Choroid plexus epithelial cell (primary cell): ENCODE data around the gene RBM34.

Source experiments
- DNase-seq: peaks from one replicate; pipeline ENCODE4 v3.0.0-alpha.2; 2010; ENCODE audit warnings: low read depth
- H3K4me3 ChIP-seq: 2 replicates; pipeline ENCODE4 v1.5.1; 2011; ENCODE audit warnings: low read depth, mild to moderate bottlenecking, control low read depth, low read length, moderate library complexity
- TF ChIP-seq, protein P1 (sequence below): conservative IDR thresholded peaks from 2 replicates; pipeline ENCODE4 v1.5.1; 2011; ENCODE audit warnings: low read depth, mild to moderate bottlenecking, control low read depth, inconsistent platforms, low read length, moderate library complexity

Gene RBM34

DNA sequence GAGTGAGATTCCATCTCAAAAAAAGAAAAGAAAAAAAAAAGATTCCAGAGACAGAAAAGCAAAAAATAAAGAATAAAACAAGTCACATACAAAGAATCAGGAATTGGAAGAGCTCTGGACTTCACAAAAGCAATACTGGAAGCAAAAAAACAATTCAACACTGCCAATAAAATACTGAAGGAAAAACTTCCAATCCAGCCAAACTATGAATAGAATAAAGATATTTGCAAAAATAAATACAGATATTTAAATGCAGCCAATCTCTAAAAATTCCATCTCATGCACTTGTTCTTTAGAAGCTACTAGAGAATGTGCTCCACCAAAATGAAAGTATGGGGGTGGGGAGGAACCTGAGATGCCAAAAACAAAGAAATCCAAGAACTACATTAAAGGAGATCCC, 29.4 kb upstream of the RBM34 start:
- H3K4me3 ChIP-seq, result no peak overlapping the region
- TF ChIP-seq, protein P1, sequence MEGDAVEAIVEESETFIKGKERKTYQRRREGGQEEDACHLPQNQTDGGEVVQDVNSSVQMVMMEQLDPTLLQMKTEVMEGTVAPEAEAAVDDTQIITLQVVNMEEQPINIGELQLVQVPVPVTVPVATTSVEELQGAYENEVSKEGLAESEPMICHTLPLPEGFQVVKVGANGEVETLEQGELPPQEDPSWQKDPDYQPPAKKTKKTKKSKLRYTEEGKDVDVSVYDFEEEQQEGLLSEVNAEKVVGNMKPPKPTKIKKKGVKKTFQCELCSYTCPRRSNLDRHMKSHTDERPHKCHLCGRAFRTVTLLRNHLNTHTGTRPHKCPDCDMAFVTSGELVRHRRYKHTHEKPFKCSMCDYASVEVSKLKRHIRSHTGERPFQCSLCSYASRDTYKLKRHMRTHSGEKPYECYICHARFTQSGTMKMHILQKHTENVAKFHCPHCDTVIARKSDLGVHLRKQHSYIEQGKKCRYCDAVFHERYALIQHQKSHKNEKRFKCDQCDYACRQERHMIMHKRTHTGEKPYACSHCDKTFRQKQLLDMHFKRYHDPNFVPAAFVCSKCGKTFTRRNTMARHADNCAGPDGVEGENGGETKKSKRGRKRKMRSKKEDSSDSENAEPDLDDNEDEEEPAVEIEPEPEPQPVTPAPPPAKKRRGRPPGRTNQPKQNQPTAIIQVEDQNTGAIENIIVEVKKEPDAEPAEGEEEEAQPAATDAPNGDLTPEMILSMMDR, result no peak
- DNase-seq, result no peak

GRCh38 chr1:235187316-235187715, 26.3 kb upstream of the RBM34 start:
- TF ChIP-seq, protein P1, result no peak
- no peak for DNase-seq
- H3K4me3 ChIP-seq, result no peak overlapping the region

DNA sequence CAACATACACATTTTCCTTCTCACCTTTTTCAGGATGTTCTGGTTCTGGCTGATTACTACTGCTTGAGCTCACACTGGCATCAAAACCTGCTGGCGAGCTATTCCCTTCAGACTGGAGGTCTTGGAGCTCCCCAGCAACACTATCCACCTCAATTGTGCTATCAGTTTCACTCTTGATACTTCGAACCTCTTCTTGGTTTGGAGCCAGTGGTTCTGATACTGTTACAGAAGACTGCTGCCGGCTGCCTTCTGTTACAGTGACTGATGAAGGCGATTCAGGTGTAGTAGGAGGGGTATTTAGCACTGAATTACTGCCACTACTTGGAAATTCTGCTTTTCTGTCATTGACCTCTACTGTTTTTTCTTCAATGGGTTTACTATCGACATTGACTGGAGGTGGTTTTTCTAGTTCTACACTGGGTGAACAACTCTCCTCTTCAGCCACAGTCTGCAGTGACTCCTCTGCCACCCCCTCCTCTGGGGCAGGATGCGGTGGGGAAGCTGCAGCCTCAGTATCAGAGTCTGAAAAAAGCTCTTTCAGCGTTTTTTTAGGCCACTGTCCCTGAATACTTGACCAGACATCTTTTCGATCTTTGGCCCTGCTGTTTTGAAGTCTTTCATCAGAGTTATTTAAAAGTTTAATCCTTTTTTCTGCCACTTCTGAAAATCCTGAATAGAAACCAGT, 20.7 kb upstream of the RBM34 start:
- H3K4me3 ChIP-seq, result no peak overlapping the region
- no peak for DNase-seq
- TF ChIP-seq, protein P1, result no peak

- no peak overlapping the region for H3K4me3 ChIP-seq
- no peak for DNase-seq
- TF ChIP-seq, protein P1, result no peak
Measured at GRCh38 chr1:235180916-235181460, 19.9 kb upstream of the RBM34 start.

- TF ChIP-seq, protein P1, result no peak
- no peak overlapping the region for H3K4me3 ChIP-seq
Measured at GRCh38 chr1:235176486-235176885, 15.4 kb upstream of the RBM34 start.

DNA sequence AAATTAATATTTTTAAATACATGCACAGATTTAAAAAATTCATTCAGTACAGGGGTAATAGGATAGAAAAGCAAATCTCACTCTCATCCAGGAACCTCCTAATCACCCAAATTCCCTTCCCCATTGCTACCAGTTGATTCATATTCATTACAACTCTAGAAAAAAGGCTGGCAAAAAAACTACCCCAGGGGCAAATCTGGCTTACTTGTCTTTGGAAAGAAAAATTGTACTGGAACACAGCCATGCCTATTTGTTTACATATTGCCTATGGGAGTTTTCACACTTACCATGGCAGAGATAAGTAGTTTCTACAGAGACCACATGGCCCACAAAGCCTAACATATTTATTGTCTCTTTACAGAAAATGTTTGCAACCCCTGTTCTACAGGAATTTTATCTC, 8.9 kb upstream of the RBM34 start:
- TF ChIP-seq, protein P1, result no peak
- no peak for DNase-seq
- no peak overlapping the region for H3K4me3 ChIP-seq

More at GRCh38 chr1:235176486-235176885, 15.4 kb upstream of the RBM34 start:
- DNase-seq, result no peak

DNA sequence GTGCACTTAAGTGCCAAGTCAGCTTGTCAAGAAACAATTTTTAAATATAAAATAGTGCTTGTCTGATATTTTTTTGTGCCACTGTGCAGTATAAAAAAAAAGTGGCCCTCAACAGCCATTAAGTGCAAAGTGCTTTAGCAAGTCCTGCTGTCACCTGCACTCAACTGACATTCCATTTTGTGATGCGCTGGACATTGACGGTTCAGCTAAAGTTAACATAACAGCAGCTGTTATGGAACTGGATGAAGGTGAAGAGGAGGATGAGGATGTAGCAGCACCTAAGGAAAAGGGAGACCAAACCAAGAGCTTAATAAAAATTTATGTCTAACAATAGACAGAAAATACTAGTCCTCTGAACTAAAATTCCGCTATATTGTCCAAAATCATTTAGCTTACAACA, 7.3 kb upstream of the RBM34 start:
- no peak overlapping the region for H3K4me3 ChIP-seq
- no peak for DNase-seq
- TF ChIP-seq, protein P1, result no peak
